Natural killer cell treated with Interleukin-12 subunit alpha and Interleukin-12 subunit beta and Interleukin-15 and Interleukin-18, amount 100 ng/mL, for 72 hours (primary cell): Measurements from ENCODE around the gene ACTR1B. TPM values are rescaled to one million over a fixed set of nuclear protein-coding genes. Genes with fewer than 3 reads are reported as not detected.
"Not testable (repeated sequence)": the region's sequence is repeated elsewhere in the genome, so short reads cannot be mapped to it uniquely, and the experiment has no call there.

Experiments used
- ATAC-seq, 2 donors: fragments of 150-1000 bp; cut with Tn5 transposase in 1 of 2; sonication (Bioruptor Pico), chemical (Tn5 transposase) in 1 of 2; 2 replicates each; pipeline ENCODE4 v1.10.0; 2021
- DNase-seq: peaks from one replicate; pipeline ENCODE4 v3.0.0; 2022; ENCODE audit warnings: low spot score
- H3K27ac Mint-ChIP-seq, 2 donors: 1 replicate in 1 of 2; 2 replicates in 1 of 2; pipeline ENCODE4 v1.8.0; 2022; ENCODE audit warnings: mixed read lengths in 2 of 2, mild to moderate bottlenecking in 1 of 2, moderate library complexity in 1 of 2
- H3K27me3 Mint-ChIP-seq, 2 donors: 1 replicate in 1 of 2; 2 replicates in 1 of 2; pipeline ENCODE4 v1.8.0; 2022; ENCODE audit warnings: mixed read lengths in 2 of 2
- H3K36me3 Mint-ChIP-seq: one replicate; pipeline ENCODE4 v1.8.0; 2022; ENCODE audit warnings: mixed read lengths
- H3K4me1 Mint-ChIP-seq, 2 donors: 1 replicate in 1 of 2; 2 replicates in 1 of 2; pipeline ENCODE4 v1.8.0; 2022; ENCODE audit warnings: low read depth in 2 of 2, mixed read lengths in 2 of 2, mild to moderate bottlenecking in 1 of 2
- H3K4me3 Mint-ChIP-seq: one replicate; pipeline ENCODE4 v1.8.0; 2022; ENCODE audit warnings: mixed read lengths
- H3K9me3 Mint-ChIP-seq: 2 replicates; pipeline ENCODE4 v1.8.0; 2022; ENCODE audit warnings: mixed read lengths
- total RNA-seq, 2 donors: library from RNA; stranded (reverse); gene quantifications; one replicate each; pipeline ENCODE4 v1.2.3, GENCODE V29; 2022

ACTR1B gene
- total RNA-seq, 2 donors from 2014 or later, result 59.0 to 74.9 TPM

GRCh38 chr2:97645112-97645694 is 18.6 kb downstream of the ACTR1B start:
- no peak for DNase-seq
- peak; percentile 54 to 64 for ATAC-seq
- H3K4me3 Mint-ChIP-seq, result peak overlapping the region; percentile 95
- H3K36me3 Mint-ChIP-seq, result peaks cover 26% of the 10 kb centered on the region
- peak overlapping the region; percentile 90 to 99 for H3K27ac Mint-ChIP-seq
- no peaks in the 10 kb centered on the region for H3K9me3 Mint-ChIP-seq
- H3K4me1 Mint-ChIP-seq, result peaks cover 20 to 23% of the 10 kb centered on the region in 2 donors
- H3K27me3 Mint-ChIP-seq, result peaks cover under 1 to 3% of the 10 kb centered on the region in 2 donors

- H3K9me3 Mint-ChIP-seq, result no peaks in the 10 kb centered on the region
- peaks cover 3 to 9% of the 10 kb centered on the region in 2 donors for H3K27me3 Mint-ChIP-seq
- H3K36me3 Mint-ChIP-seq, result peaks cover 19% of the 10 kb centered on the region
- no peak overlapping the region for H3K27ac Mint-ChIP-seq
- no peak for DNase-seq
- no peak for ATAC-seq
- no peak overlapping the region for H3K4me3 Mint-ChIP-seq
- H3K4me1 Mint-ChIP-seq, result peaks cover 17 to 18% of the 10 kb centered on the region in 2 donors
Measured at GRCh38 chr2:97644023-97644717, 19.7 kb downstream of the ACTR1B start.

GRCh38 chr2:97626049-97626430 is 37.8 kb downstream of the ACTR1B start:
- peaks cover 9 to 13% of the 10 kb centered on the region in 2 donors for H3K27me3 Mint-ChIP-seq
- not testable (repeated sequence) for DNase-seq, H3K4me3 Mint-ChIP-seq, H3K27ac Mint-ChIP-seq, ATAC-seq, H3K36me3 Mint-ChIP-seq, H3K4me1 Mint-ChIP-seq, H3K9me3 Mint-ChIP-seq

DNA sequence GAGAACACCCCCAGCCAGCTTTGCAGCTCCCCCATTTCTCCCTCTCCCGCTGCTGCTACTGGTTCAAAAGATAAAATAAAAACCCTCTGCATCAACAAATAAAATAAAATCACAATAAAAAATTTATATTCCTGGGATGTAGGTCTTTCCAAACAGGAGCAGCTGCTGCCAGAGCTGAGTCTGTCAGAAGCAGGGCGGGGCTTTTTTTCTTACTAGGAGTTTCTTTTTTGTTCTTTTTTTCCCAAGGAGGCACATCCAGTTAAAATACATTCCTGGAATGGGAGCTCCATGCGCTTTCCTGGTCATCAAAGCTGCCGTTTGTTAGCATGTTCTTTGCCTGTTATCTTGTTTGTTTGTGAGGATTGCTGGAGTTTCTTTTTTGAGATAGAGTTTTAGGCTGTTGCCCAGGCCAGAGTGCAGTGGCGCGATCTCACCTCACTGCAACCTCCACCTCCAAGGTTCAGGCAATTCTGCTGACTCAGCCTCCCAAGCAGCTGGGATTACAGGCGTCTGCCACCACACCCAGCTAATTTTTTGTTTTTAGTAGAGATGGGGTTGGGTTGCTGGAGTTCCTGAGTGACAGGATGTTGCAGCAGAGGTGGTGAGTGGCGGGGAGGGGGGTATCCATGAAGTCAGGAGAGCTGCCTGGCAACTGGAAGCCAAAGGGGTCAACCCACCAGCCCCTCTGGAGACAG is 38.3 kb downstream of the ACTR1B start:
- not testable (repeated sequence) for DNase-seq, H3K4me1 Mint-ChIP-seq, H3K27ac Mint-ChIP-seq, ATAC-seq, H3K9me3 Mint-ChIP-seq, H3K27me3 Mint-ChIP-seq, H3K4me3 Mint-ChIP-seq, H3K36me3 Mint-ChIP-seq

GRCh38 chr2:97622976-97623375 is 40.9 kb downstream of the ACTR1B start:
- H3K27me3 Mint-ChIP-seq, H3K4me1 Mint-ChIP-seq, H3K36me3 Mint-ChIP-seq, H3K27ac Mint-ChIP-seq, H3K9me3 Mint-ChIP-seq, H3K4me3 Mint-ChIP-seq, DNase-seq, ATAC-seq: not testable (repeated sequence)

DNA sequence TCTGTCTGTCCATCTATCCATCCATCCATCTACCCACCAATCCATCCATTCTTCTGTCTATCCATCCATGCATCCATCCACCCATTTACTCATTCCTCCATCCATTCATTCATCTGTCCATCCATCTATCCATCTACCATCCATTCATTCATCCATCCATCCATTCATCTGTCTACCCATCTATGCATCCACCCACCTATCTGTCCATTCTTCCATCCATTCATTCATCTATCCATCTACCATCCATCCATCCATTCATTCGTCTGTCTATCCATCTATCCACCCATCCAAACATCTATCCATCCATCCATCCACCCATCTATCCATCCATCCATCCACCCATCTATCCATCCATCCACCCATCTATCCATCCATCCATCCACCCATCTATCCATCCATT is 43.4 kb downstream of the ACTR1B start:
- H3K9me3 Mint-ChIP-seq, H3K27ac Mint-ChIP-seq, H3K4me1 Mint-ChIP-seq, ATAC-seq, H3K4me3 Mint-ChIP-seq, H3K36me3 Mint-ChIP-seq, DNase-seq, H3K27me3 Mint-ChIP-seq: not testable (repeated sequence)

DNA sequence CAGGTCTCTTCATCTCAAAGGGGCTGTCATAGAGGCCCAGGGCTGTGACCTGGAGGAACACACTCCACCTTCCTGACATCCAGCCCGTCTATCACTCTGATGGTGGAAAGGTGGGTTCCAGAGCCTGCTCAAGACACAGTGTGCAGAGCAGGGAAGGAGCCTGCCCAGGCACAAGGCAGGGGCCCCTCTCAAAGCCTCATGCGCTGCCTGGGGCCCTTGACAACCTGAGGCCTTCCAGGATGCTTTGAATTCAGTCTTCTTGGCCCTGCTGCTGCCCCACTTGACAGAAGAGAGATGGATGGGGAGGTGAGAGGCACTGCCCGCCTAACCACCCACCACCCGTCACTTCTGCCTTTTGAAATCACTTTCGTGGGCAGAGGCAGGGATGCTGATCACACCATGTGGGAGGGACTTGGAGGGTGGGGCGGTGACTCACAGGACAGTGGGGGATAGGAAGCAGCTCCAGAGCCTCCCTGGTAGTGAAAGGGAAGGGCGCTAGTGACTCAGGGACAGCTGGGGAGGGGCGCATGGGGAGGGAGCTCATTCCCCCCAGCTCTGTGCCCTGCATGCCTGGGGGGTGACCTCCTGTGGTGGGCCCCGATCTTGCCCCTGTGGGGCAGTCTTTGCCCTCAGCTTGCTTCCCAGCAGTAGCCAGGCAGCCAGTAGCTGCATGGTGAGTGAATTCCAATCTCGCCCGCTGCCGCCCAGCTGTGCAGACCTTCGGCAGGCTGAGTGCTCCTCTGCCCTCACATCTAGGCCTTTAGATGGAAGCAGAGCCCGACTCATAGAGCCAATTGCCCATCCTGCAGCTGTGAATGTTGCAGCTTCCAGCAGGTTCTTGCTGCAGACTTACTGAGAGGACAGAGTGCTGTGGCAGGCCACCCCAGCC is 44.7 kb downstream of the ACTR1B start:
- H3K27me3 Mint-ChIP-seq, H3K4me1 Mint-ChIP-seq, H3K36me3 Mint-ChIP-seq, H3K9me3 Mint-ChIP-seq, DNase-seq, H3K27ac Mint-ChIP-seq, H3K4me3 Mint-ChIP-seq: not testable (repeated sequence)
- peak; percentile 59 to 90 for ATAC-seq

- no peak for ATAC-seq
- no peak for DNase-seq
- Mint-ChIP-seq H3K4me3 (no peak overlapping the region), H3K27me3 (no peaks in the 10 kb centered on the region), H3K27ac (no peak overlapping the region), H3K9me3 (no peaks in the 10 kb centered on the region), H3K36me3 (no peaks in the 10 kb centered on the region), H3K4me1 (no peaks in the 10 kb centered on the region)
Measured at GRCh38 chr2:97617911-97618310, 45.9 kb downstream of the ACTR1B start.

- not testable (repeated sequence) for H3K4me3 Mint-ChIP-seq, H3K27ac Mint-ChIP-seq, DNase-seq, H3K4me1 Mint-ChIP-seq, H3K9me3 Mint-ChIP-seq, H3K36me3 Mint-ChIP-seq, ATAC-seq, H3K27me3 Mint-ChIP-seq
Measured at GRCh38 chr2:97615746-97616145, 48.1 kb downstream of the ACTR1B start.

- not testable (repeated sequence) for H3K4me3 Mint-ChIP-seq, H3K4me1 Mint-ChIP-seq, H3K9me3 Mint-ChIP-seq, ATAC-seq, H3K36me3 Mint-ChIP-seq, H3K27ac Mint-ChIP-seq, DNase-seq, H3K27me3 Mint-ChIP-seq
Measured at GRCh38 chr2:97611895-97612294, 51.9 kb downstream of the ACTR1B start.

DNA sequence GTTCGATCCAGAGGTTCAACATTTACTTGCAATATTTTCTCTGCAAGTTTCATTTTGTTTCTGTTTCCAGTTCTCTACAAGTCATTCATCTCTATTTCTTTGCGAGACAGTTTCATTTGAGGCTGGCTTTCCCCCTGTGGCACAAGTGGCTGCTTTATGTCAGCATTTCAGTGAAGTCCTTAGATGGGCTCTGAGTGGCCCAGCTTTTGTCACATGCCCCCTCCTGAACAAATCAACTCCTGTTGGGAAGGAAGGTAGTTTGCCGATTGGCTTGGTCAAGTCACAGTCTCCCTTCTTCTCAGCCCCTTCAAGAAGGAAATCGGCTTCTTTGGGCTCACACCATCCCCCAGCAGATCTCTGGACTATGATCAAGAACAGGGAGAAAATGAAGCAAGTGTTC is 55.1 kb downstream of the ACTR1B start:
- ATAC-seq, H3K36me3 Mint-ChIP-seq, H3K9me3 Mint-ChIP-seq, H3K4me3 Mint-ChIP-seq, DNase-seq, H3K4me1 Mint-ChIP-seq, H3K27me3 Mint-ChIP-seq, H3K27ac Mint-ChIP-seq: not testable (repeated sequence)
